ENCODE measurements around the gene ACIN1. TPM values are rescaled to one million over a fixed set of nuclear protein-coding genes. Genes with fewer than 3 reads are reported as not detected.
A peak's percentile ranks its signal among the peaks of the same experiment; 100 is the strongest.

The ACIN1 gene
- total RNA-seq, 2 experiments from 2014 or later, result 282 to 288 TPM

DNA sequence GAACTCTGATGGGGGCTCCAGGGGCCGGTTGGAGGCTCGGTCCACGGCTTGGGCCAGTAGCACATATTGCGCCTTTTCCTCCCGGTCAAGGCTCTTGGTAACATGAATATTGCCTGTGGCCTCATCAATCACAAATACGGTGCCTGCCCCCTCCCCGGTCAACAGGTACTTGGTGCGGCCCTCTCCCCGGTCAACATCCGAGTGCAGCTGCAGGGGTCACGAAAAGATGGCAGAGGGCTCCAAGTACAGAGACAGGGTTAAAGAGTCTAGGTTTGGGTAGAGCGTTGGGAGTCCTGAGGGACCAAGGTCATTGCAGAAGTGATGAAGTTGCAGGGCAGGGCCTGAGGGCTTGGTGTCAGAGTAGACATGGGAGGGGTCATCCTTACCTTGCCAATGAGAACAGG, 39.8 kb downstream of the ACIN1 start:
- intact Hi-C loops (cut with DNase I, micrococcal nuclease), result loop anchor here (5.0 kb wide), 1 partner anchor 483 kb away; no protein-coding TSS in a partner anchor

DNA sequence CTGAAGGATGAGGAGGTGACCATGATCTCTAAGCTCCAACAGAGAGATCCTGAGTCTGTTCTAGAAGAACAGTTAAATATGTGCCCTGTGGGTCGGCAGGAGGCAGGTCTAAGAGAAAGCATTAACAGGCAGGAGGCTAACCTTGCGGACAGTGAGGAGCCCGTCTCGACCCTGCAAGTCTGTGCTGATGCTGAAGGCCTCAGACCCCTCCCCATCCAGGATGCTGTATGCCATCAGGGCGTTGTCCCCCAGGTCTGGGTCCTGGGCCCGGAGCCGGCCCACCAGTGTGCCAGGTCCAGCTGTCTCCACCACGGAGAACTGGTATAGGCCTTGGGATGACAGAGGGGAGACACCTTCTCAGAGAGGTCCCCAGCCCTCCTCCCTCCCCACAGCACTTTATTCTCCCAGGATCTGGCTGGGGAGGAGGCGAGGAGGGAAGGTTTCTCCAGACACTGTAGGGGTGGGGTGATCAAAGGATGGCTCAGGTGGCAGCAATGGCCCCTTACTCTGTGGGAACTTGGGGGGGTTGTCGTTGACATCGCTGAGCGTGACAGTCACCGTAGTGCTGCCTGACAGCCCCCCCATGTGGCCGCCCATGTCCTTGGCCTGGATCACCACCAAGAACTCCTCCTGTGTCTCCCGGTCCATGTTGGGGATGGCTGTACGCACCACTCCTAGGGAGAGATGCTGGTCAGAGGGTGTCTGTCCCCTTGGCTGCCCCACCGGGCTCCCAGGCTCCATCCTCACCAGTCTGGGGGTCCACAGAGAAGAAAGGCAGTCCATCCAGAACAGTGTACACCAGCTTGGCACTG, 40.7 kb downstream of the ACIN1 start:
- TF ChIP-seq, protein P1, sequence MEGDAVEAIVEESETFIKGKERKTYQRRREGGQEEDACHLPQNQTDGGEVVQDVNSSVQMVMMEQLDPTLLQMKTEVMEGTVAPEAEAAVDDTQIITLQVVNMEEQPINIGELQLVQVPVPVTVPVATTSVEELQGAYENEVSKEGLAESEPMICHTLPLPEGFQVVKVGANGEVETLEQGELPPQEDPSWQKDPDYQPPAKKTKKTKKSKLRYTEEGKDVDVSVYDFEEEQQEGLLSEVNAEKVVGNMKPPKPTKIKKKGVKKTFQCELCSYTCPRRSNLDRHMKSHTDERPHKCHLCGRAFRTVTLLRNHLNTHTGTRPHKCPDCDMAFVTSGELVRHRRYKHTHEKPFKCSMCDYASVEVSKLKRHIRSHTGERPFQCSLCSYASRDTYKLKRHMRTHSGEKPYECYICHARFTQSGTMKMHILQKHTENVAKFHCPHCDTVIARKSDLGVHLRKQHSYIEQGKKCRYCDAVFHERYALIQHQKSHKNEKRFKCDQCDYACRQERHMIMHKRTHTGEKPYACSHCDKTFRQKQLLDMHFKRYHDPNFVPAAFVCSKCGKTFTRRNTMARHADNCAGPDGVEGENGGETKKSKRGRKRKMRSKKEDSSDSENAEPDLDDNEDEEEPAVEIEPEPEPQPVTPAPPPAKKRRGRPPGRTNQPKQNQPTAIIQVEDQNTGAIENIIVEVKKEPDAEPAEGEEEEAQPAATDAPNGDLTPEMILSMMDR (IDR thresholded peaks at IDR 0.05), result no peak
- Mint-ChIP-seq H3K36me3 (ENCODE audit: low read depth) (peaks cover 24% of the 10 kb centered on the region), H3K4me3 (no peak overlapping the region), H3K27ac (no peak overlapping the region), H3K27me3 (no peaks in the 10 kb centered on the region), H3K4me1 (ENCODE audit: low read depth) (peaks cover 18% of the 10 kb centered on the region), H3K9me3 (no peaks in the 10 kb centered on the region)
- Histone ChIP-seq H3K4me1 (ENCODE audit: insufficient read depth, low read length) (peaks cover 24% of the 10 kb centered on the region), H3K4me3 (ENCODE audit: low read length) (no peak overlapping the region), H3K36me3 (ENCODE audit: insufficient read depth, low read length) (peaks cover 7% of the 10 kb centered on the region), H3K9me3 (ENCODE audit: control insufficient read depth in 1 of 2, insufficient read depth in 1 of 2, low read length in 2 of 2) (no peaks in the 10 kb centered on the region), H3K27me3 (ENCODE audit: control insufficient read depth in 1 of 2, insufficient read depth in 2 of 2, low read length in 2 of 2) (no peaks in the 10 kb centered on the region), H3K27ac (ENCODE audit: low read depth in 1 of 2, low read length in 2 of 2) (no peak overlapping the region)
- no peak for ATAC-seq (ENCODE audit: poor library complexity)
- intact Hi-C loops (cut with DNase I, micrococcal nuclease), result no loop called here
- POLR2A ChIA-PET, result no interaction called here
- DNase-seq, result peak in 5 of 14 experiments; percentile 23 to 57 (median 51)
- CTCF ChIA-PET, result interaction anchor here (0.8 to 4.1 kb wide), 6 partner anchors 14 to 67 kb away, joined by 3 to 42 read pairs (median 6); no protein-coding TSS in a partner anchor

More for the DNA sequence above, 39.8 kb downstream of the ACIN1 start:
- peaks cover 24% of the 10 kb centered on the region for H3K4me1 ChIP-seq (ENCODE audit: insufficient read depth, low read length)
- H3K36me3 ChIP-seq (ENCODE audit: insufficient read depth, low read length), result peaks cover 13% of the 10 kb centered on the region
- no peak for DNase-seq
- no peaks in the 10 kb centered on the region for H3K27me3 ChIP-seq (ENCODE audit: control insufficient read depth in 1 of 2, insufficient read depth in 2 of 2, low read length in 2 of 2)
- H3K4me1 Mint-ChIP-seq (ENCODE audit: low read depth), result peaks cover 18% of the 10 kb centered on the region
- no peaks in the 10 kb centered on the region for H3K27me3 Mint-ChIP-seq
- no peak overlapping the region for H3K27ac Mint-ChIP-seq
- peaks cover 31% of the 10 kb centered on the region for H3K36me3 Mint-ChIP-seq (ENCODE audit: low read depth)
- H3K9me3 ChIP-seq (ENCODE audit: control insufficient read depth in 1 of 2, insufficient read depth in 1 of 2, low read length in 2 of 2), result no peaks in the 10 kb centered on the region
- ATAC-seq (ENCODE audit: poor library complexity), result no peak
- H3K9me3 Mint-ChIP-seq, result no peaks in the 10 kb centered on the region
- peak overlapping the region; percentile 11 for H3K4me3 Mint-ChIP-seq
- H3K27ac ChIP-seq (ENCODE audit: low read depth in 1 of 2, low read length in 2 of 2), result no peak overlapping the region
- TF ChIP-seq, protein P1 (IDR thresholded peaks at IDR 0.05), result no peak
- H3K4me3 ChIP-seq (ENCODE audit: low read length), result no peak overlapping the region
- ChIA-PET POLR2A (interaction anchor here (0.8 to 2.3 kb wide), 3 partner anchors 48 to 73 kb away, joined by 3 to 9 read pairs (median 5); partner anchors contain the start of gene AJUBA), CTCF (interaction anchor here (0.8 to 4.5 kb wide), 9 partner anchors 14 to 68 kb away, joined by 3 to 42 read pairs (median 4); no protein-coding TSS in a partner anchor)

DNA sequence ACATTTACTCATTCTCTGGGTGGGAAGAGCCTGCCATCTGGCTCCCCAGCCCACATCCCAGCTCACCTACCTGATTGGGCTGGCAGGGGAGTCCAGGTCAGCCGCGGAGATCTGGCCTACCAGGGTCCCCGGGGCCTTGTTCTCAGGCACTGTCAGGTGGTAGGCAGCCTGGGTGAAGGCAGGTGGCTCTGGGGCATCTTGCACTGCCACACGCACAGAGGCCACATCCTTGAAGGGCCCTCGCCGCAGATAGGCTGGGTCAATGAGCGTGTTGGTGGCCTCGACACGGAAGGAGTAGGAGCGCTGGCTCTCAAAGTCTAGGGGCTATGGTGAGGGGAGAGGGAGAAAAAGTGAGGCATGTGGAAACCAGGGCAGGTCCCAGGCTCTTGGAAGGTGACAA, 41.5 kb downstream of the ACIN1 start:
- peaks cover 16% of the 10 kb centered on the region for H3K36me3 Mint-ChIP-seq (ENCODE audit: low read depth)
- no peak overlapping the region for H3K4me3 ChIP-seq (ENCODE audit: low read length)
- H3K9me3 ChIP-seq (ENCODE audit: control insufficient read depth in 1 of 2, insufficient read depth in 1 of 2, low read length in 2 of 2), result no peaks in the 10 kb centered on the region
- ChIA-PET POLR2A (no interaction called here), CTCF (interaction anchor here (0.6 to 2.5 kb wide), 3 partner anchors 47 to 482 kb away, joined by 3 to 14 read pairs (median 9); no protein-coding TSS in a partner anchor)
- no peaks in the 10 kb centered on the region for H3K36me3 ChIP-seq (ENCODE audit: insufficient read depth, low read length)
- peaks cover 18% of the 10 kb centered on the region for H3K4me1 Mint-ChIP-seq (ENCODE audit: low read depth)
- H3K4me3 Mint-ChIP-seq, result no peak overlapping the region
- H3K27me3 Mint-ChIP-seq, result no peaks in the 10 kb centered on the region
- ATAC-seq (ENCODE audit: poor library complexity) (no peak), DNase-seq (no peak)
- no peak overlapping the region for H3K27ac ChIP-seq (ENCODE audit: low read depth in 1 of 2, low read length in 2 of 2)
- H3K4me1 ChIP-seq (ENCODE audit: insufficient read depth, low read length), result peaks cover 24% of the 10 kb centered on the region
- H3K27ac Mint-ChIP-seq, result no peak overlapping the region
- intact Hi-C loops (cut with DNase I, micrococcal nuclease), result no loop called here
- TF ChIP-seq, protein P1 (IDR thresholded peaks at IDR 0.05), result no peak
- no peaks in the 10 kb centered on the region for H3K27me3 ChIP-seq (ENCODE audit: control insufficient read depth in 1 of 2, insufficient read depth in 2 of 2, low read length in 2 of 2)
- H3K9me3 Mint-ChIP-seq, result no peaks in the 10 kb centered on the region
